H1 (cell line): Measurements from ENCODE around the gene TRMT10C. TPM values are rescaled to one million over a fixed set of nuclear protein-coding genes. Genes with fewer than 3 reads are reported as not detected.

ENCODE experiments used
- ATF2 ChIP-seq: IDR thresholded peaks from 2 replicates; pipeline ENCODE4 v1.6.1; 2012; ENCODE audit warnings: low read length, inconsistent platforms
- BRCA1 ChIP-seq: IDR thresholded peaks from 2 replicates; pipeline ENCODE4 v1.6.1; 2012; ENCODE audit warnings: low read depth, low read length, improper control_type of control experiment
- CHD2 ChIP-seq: IDR thresholded peaks from 2 replicates; pipeline ENCODE4 v1.6.1; 2012; ENCODE audit warnings: low read length, improper control_type of control experiment
- JUN ChIP-seq: IDR thresholded peaks from 2 replicates; pipeline ENCODE4 v1.6.1; 2011; ENCODE audit warnings: low read depth, mild to moderate bottlenecking, improper control_type of control experiment, low read length
- KDM4A ChIP-seq: IDR thresholded peaks from one replicate; pipeline ENCODE4 v1.7.1; 2012; ENCODE audit warnings: low read depth, mild to moderate bottlenecking, moderate library complexity, low read length, inconsistent platforms; ENCODE audit not compliant: severe bottlenecking
- NANOG ChIP-seq: IDR thresholded peaks from 2 replicates; pipeline ENCODE4 v1.6.1; 2011; ENCODE audit warnings: low read length, low read depth, mild to moderate bottlenecking, inconsistent platforms; ENCODE audit not compliant: insufficient read depth, poor library complexity, severe bottlenecking
- RBBP5 ChIP-seq: IDR thresholded peaks from 2 replicates; pipeline ENCODE4 v1.7.1; 2012; ENCODE audit warnings: low read depth, mild to moderate bottlenecking, inconsistent platforms, low read length, moderate library complexity, borderline replicate concordance
- RNF2 ChIP-seq: fragments of 200-900, 300-1000 bp; sonication (generic); IDR thresholded peaks from 2 replicates; pipeline ENCODE4 v1.7.1; 2016; ENCODE audit warnings: borderline replicate concordance, low read depth, mild to moderate bottlenecking, antibody characterized with exemption, low read length; ENCODE audit not compliant: poor library complexity, severe bottlenecking; ENCODE audit errors: missing control alignments
- SP1 ChIP-seq: IDR thresholded peaks from 2 replicates; pipeline ENCODE4 v1.6.1; 2011; ENCODE audit warnings: low read depth, low read length
- TAF7 ChIP-seq: optimal IDR thresholded peaks from 2 replicates; pipeline ENCODE3; 2011; ENCODE audit warnings: low read depth, mild to moderate bottlenecking, inconsistent platforms, low read length, moderate library complexity, borderline replicate concordance
- TEAD4 ChIP-seq: IDR thresholded peaks from 2 replicates; pipeline ENCODE4 v1.6.1; 2012; ENCODE audit warnings: low read depth, low read length, inconsistent platforms, mixed read lengths
- polyA plus RNA-seq, 7 experiments: library from polyadenylated mRNA; depleted of rRNA in 3 of 7; stranded (reverse) in 5 of 7; unstranded in 2 of 7; fragments of >200 nt in 5 of 7; fragments of 200-250 nt in 2 of 7; gene quantifications; 1 replicate in 5 of 7; 2 replicates in 1 of 7; 4 replicates in 1 of 7; pipeline versions ENCODE4 v1.2.1 to v1.2.3, GENCODE V29; 2011 to 2013; ENCODE audit warnings: missing spikeins in 2 of 7, mixed read lengths in 2 of 7
- total RNA-seq: library from RNA; stranded (reverse); fragmentation: NEBNext Ultra II Directional; extraction: Animal tissue kit (Norgen Biotek cat#: 25700); gene quantifications from 2 replicates; pipeline ENCODE4 v1.2.1, GENCODE V29; 2021
- TF ChIP-seq, protein P1 (sequence below), 3 experiments: IDR thresholded peaks; 1 replicate in 2 of 3; 2 replicates in 1 of 3; pipeline versions ENCODE4 v1.5.1 to v1.6.1; 2011; ENCODE audit warnings: low read length in 3 of 3, mild to moderate bottlenecking in 3 of 3, inconsistent platforms in 2 of 3, low read depth in 1 of 3, moderate library complexity in 1 of 3; ENCODE audit not compliant: insufficient read depth in 1 of 3; ENCODE audit errors: control extremely low read depth in 1 of 3
- TF ChIP-seq, protein P2 (sequence below): IDR thresholded peaks from 2 replicates; pipeline ENCODE4 v1.6.1; 2011; ENCODE audit warnings: low read depth, mild to moderate bottlenecking, low read length; ENCODE audit not compliant: insufficient read depth
- TF ChIP-seq, protein P3 (sequence below): IDR thresholded peaks from 2 replicates; pipeline ENCODE4 v1.6.1; 2011; ENCODE audit warnings: low read length, improper control_type of control experiment

Gene TRMT10C
- total and polyA plus RNA-seq, 2 of the 8 experiments (the other 6 are each of a cell fraction or from before 2014, with no cell fraction given), result 27.4 to 55.9 TPM

DNA sequence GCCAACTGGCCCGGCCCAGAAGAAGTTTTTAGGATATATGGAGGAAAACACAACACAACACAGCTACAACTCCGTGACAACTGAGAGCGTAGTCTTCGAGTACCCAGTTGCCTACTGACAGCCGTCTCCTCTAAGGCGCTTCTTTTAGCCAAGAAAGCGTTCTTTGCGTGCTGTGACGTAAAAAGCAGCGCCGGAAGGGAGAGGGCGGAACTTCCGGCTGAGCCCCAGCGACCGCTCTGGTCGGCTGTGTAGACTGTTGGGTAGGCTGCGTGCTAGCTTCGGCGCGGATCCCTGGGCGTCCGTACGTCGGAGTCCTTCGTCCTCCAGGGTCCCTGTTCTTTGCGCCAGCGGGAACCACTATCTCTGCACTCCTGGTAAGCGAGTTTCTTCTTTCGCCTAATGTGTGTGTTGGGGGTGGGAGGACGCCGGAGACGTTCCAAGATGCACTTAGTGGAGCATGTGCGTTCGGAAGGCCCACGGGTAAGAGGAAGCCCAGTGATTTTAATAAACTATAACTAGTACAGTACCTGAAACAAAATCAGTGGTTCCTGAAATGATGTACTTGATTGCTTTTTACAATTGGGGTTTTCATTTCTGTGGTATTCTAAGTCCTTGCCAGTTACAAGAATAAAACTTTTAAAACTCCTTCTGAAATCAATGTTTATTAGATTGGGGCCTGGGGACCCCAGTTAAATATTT, at the start of gene TRMT10C (continued):
- TF ChIP-seq, protein P1, sequence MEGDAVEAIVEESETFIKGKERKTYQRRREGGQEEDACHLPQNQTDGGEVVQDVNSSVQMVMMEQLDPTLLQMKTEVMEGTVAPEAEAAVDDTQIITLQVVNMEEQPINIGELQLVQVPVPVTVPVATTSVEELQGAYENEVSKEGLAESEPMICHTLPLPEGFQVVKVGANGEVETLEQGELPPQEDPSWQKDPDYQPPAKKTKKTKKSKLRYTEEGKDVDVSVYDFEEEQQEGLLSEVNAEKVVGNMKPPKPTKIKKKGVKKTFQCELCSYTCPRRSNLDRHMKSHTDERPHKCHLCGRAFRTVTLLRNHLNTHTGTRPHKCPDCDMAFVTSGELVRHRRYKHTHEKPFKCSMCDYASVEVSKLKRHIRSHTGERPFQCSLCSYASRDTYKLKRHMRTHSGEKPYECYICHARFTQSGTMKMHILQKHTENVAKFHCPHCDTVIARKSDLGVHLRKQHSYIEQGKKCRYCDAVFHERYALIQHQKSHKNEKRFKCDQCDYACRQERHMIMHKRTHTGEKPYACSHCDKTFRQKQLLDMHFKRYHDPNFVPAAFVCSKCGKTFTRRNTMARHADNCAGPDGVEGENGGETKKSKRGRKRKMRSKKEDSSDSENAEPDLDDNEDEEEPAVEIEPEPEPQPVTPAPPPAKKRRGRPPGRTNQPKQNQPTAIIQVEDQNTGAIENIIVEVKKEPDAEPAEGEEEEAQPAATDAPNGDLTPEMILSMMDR (IDR thresholded peaks at IDR 0.05; ENCODE audit: control extremely low read depth in 1 of 3, insufficient read depth in 1 of 3, low read depth in 1 of 3, low read length in 3 of 3), result no peak
- TF ChIP-seq CHD2 (no peak), ATF2 (0 out of 2 replicates have a peak, but pooled peaks have one; percentile 37), RNF2 (no peak), NANOG (no peak), TEAD4 (no peak; the same call in 1 of the 2 replicates), BRCA1 (no peak), JUN (no peak), KDM4A (peak; percentile 60), SP1 (peak; percentile 69; the same call in 1 of the 2 replicates), RBBP5 (peak; percentile 59; the same call in 1 of the 2 replicates), TAF7 (peak; percentile 91)
- TF ChIP-seq, protein P2, sequence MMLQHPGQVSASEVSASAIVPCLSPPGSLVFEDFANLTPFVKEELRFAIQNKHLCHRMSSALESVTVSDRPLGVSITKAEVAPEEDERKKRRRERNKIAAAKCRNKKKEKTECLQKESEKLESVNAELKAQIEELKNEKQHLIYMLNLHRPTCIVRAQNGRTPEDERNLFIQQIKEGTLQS, result peak; percentile 68
- TF ChIP-seq, protein P3, sequence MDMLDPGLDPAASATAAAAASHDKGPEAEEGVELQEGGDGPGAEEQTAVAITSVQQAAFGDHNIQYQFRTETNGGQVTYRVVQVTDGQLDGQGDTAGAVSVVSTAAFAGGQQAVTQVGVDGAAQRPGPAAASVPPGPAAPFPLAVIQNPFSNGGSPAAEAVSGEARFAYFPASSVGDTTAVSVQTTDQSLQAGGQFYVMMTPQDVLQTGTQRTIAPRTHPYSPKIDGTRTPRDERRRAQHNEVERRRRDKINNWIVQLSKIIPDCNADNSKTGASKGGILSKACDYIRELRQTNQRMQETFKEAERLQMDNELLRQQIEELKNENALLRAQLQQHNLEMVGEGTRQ, result no peak
